SK-N-SH (cell line): ENCODE measurements around the gene UBAC2. TPM values are rescaled to one million over a fixed set of nuclear protein-coding genes. Genes with fewer than 3 reads are reported as not detected.

ENCODE experiments used
- CTCF ChIA-PET: fragments of 300-600, 350-600 bp; formaldehyde crosslinking; extraction: SDS; loops from one replicate; lab custom pipeline; 2021; lab: Yijun Ruan, JAX
- POLR2A ChIA-PET: fragments of 350-600 bp; sonication (Branson Sonifier 250); formaldehyde crosslinking; extraction: SDS; loops from one replicate; lab custom pipeline; 2020; ENCODE audit warnings: antibody characterized with exemption, inconsistent platforms; lab: Yijun Ruan, JAX
- DNase-seq: peaks from one replicate; pipeline ENCODE4 v3.0.0; 2012
- H2AFZ ChIP-seq: fragments of 200-600 bp; sonication (generic); 2 replicates; pipeline ENCODE4 v1.8.1; 2016; ENCODE audit warnings: antibody characterized with exemption, mild to moderate bottlenecking, low read depth
- H3F3A ChIP-seq: fragments of 200-600 bp; sonication (generic); replicated peaks from 2 replicates; pipeline ENCODE3; 2016; ENCODE audit warnings: antibody characterized with exemption, mild to moderate bottlenecking; ENCODE audit not compliant: insufficient read depth
- H3K27ac ChIP-seq, 2 experiments: fragments of 200-500 bp in 1 of 2; fragments of 200-600 bp in 1 of 2; sonication (Bioruptor generic) in 1 of 2; sonication (generic), shearing (Covaris generic) in 1 of 2; 2 replicates each; pipeline versions ENCODE4 v1.5.1 to v1.6.1; 2014 to 2016; ENCODE audit warnings: low read depth in 2 of 2, inconsistent platforms in 1 of 2, low read length in 1 of 2, mild to moderate bottlenecking in 1 of 2, mixed read lengths in 1 of 2
- H3K27me3 ChIP-seq: fragments of 200-600 bp; sonication (generic), shearing (Covaris generic); 2 replicates; pipeline ENCODE4 v1.6.1; 2016; ENCODE audit warnings: mixed run types; ENCODE audit not compliant: insufficient read depth
- H3K36me3 ChIP-seq, 2 experiments: fragments of 200-500 bp in 1 of 2; fragments of 200-600 bp in 1 of 2; sonication (Bioruptor generic) in 1 of 2; sonication (generic) in 1 of 2; replicated peaks in 1 of 2; 2 replicates each; pipeline versions ENCODE3 to v1.5.1; 2014 to 2016; ENCODE audit warnings: low read length in 1 of 2, mild to moderate bottlenecking in 1 of 2; ENCODE audit not compliant: insufficient read depth in 2 of 2, control insufficient read depth in 1 of 2
- H3K4me1 ChIP-seq, 2 experiments: fragments of 200-500 bp in 1 of 2; fragments of 200-600 bp in 1 of 2; sonication (Bioruptor generic) in 1 of 2; sonication (generic), shearing (Covaris generic) in 1 of 2; 2 replicates each; pipeline versions ENCODE4 v1.5.1 to v1.6.1; 2014 to 2016; ENCODE audit warnings: low read depth in 1 of 2, low read length in 1 of 2, mixed run types in 1 of 2; ENCODE audit not compliant: insufficient read depth in 2 of 2, control insufficient read depth in 1 of 2
- H3K4me2 ChIP-seq: fragments of 200-600 bp; sonication (generic), shearing (Covaris generic); 2 replicates; pipeline ENCODE4 v1.6.1; 2017; ENCODE audit warnings: mixed run types
- H3K4me3 ChIP-seq, 2 experiments: fragments of 200-500 bp in 1 of 2; fragments of 200-600 bp in 1 of 2; sonication (Bioruptor generic) in 1 of 2; sonication (generic), shearing (Covaris generic) in 1 of 2; 2 replicates each; pipeline versions ENCODE4 v1.5.1 to v1.8.1; 2014 to 2016; ENCODE audit warnings: low read depth in 2 of 2, inconsistent platforms in 1 of 2, low read length in 1 of 2, mild to moderate bottlenecking in 1 of 2, mixed read lengths in 1 of 2, moderate library complexity in 1 of 2
- H3K79me2 ChIP-seq: fragments of 200-600 bp; sonication (generic); 2 replicates; pipeline ENCODE4 v1.8.1; 2017; ENCODE audit warnings: mild to moderate bottlenecking; ENCODE audit not compliant: insufficient read depth
- H3K9ac ChIP-seq: fragments of 200-600 bp; sonication (generic); 2 replicates; pipeline ENCODE4 v1.6.1; 2017; ENCODE audit warnings: mixed run types
- H3K9me2 ChIP-seq: fragments of 200-600 bp; sonication (generic); 2 replicates; pipeline ENCODE4 v1.6.1; 2017; ENCODE audit warnings: mixed run types
- H3K9me3 ChIP-seq: fragments of 200-600 bp; sonication (generic); 2 replicates; pipeline ENCODE4 v1.6.1; 2017; ENCODE audit warnings: mixed run types, mild to moderate bottlenecking, moderate library complexity
- H4K20me1 ChIP-seq: fragments of 200-600 bp; sonication (generic); 2 replicates; pipeline ENCODE4 v1.6.1; 2017; ENCODE audit warnings: mild to moderate bottlenecking, mixed run types; ENCODE audit not compliant: insufficient read depth
- EP300 ChIP-seq, 2 experiments: IDR thresholded peaks; 2 replicates each; pipeline versions ENCODE4 v1.4.0 to v1.6.1; 2012; ENCODE audit warnings: borderline replicate concordance in 1 of 2, low read depth in 1 of 2, low read length in 1 of 2
- EZH2phosphoT487 ChIP-seq: fragments of 200-600 bp; sonication (generic); IDR thresholded peaks from 2 replicates; pipeline ENCODE4 v1.6.1; 2017; ENCODE audit warnings: low read depth, mixed run types, mild to moderate bottlenecking, antibody characterized with exemption, moderate library complexity, borderline replicate concordance
- FOXJ3 ChIP-seq: sonication (generic); formaldehyde crosslinking; IDR thresholded peaks from 2 replicates; pipeline ENCODE4 v1.5.1; 2020; ENCODE audit warnings: mild to moderate bottlenecking, missing genetic modification reagents
- GABPA ChIP-seq: IDR thresholded peaks from 2 replicates; pipeline ENCODE4 v1.4.0; 2012; ENCODE audit warnings: low read depth, mild to moderate bottlenecking
- NFIC ChIP-seq: IDR thresholded peaks from 2 replicates; pipeline ENCODE4 v1.4.0; 2012; ENCODE audit warnings: borderline replicate concordance
- RAD21 ChIP-seq: IDR thresholded peaks from 2 replicates; pipeline ENCODE4 v1.6.1; 2012; ENCODE audit warnings: mild to moderate bottlenecking, low read length
- RCOR1 ChIP-seq: fragments of 150-350 bp; IDR thresholded peaks from 2 replicates; pipeline ENCODE4 v1.6.1; 2017; ENCODE audit warnings: antibody characterized with exemption, low read length
- SMC3 ChIP-seq: IDR thresholded peaks from 2 replicates; pipeline ENCODE4 v1.6.1; 2012; ENCODE audit warnings: low read depth, low read length, improper control_type of control experiment
- TAF1 ChIP-seq: IDR thresholded peaks from 2 replicates; pipeline ENCODE4 v1.6.1; 2012; ENCODE audit warnings: low read depth, mild to moderate bottlenecking, low read length, moderate library complexity, borderline replicate concordance
- whole genome bisulfite sequencing: methylation state at CpG from one replicate; pipeline ENCODE4 v1.1.6; 2017; ENCODE audit warnings: low lambda C conversion rate; 5-methylcytosine and 5-hydroxymethylcytosine counted together
- polyA plus RNA-seq, 3 experiments: library from polyadenylated mRNA; depleted of rRNA; stranded (reverse); fragments of >200 nt; gene quantifications; 2 replicates each; pipeline ENCODE4 v1.2.3, GENCODE V29; 2012
- TF ChIP-seq, protein P1 (sequence below): fragments of 150-350 bp; IDR thresholded peaks from 2 replicates; pipeline ENCODE4 v1.6.1; 2017; ENCODE audit warnings: antibody characterized with exemption, low read length, low read depth, borderline replicate concordance
- TF ChIP-seq, protein P2 (sequence below): IDR thresholded peaks from 2 replicates; pipeline ENCODE4 v1.4.0; 2012; ENCODE audit warnings: low read depth, borderline replicate concordance
- TF ChIP-seq, protein P3 (sequence below): IDR thresholded peaks from 2 replicates; pipeline ENCODE4 v1.4.0; 2012; ENCODE audit warnings: low read depth, borderline replicate concordance

The UBAC2 gene
- polyA plus RNA-seq, 1 of the 3 experiments (the other 2 are of a cell fraction): 79.0 TPM

DNA sequence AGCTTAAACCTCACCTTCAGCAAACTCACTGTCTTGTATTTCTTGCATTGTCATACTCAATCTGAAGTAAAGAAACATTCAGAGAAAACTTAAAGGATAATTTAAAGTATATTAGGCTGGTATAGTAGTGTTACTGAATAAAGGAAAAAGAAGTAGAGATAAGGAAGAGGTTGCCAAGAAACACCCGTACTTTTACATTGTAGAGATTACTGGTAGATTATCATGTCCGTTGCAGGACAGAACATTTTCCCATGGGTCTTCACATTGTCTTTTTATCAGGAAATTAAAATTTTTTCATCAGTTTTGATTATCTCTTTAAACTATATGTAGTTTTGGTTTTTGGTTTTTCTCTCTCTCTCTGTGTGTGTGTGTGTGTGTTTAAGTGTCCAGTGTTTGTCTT, 126.5 kb downstream of the UBAC2 start (continued):
- TF ChIP-seq TAF1: no peak

DNA sequence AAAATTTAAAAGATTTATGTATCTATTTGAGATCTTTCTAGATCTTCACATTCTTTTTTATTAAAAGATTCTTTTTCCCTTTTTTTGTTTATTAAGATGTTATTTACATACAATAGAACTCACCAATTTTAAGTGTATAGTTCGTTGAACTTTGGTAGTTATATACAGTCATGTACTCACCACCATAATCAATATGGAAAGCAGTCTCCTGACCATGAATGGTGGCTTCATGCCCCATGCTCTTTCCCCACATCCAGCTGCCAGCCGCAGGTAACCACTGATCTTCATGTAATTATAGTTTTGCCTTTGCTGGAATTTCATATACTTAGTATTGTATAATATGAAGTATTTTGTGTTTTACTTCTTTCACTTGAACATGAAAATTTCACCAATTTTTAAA, 127.1 kb downstream of the UBAC2 start:
- no peak overlapping the region for H3K27ac ChIP-seq
- H3F3A ChIP-seq: peaks cover 12% of the 10 kb centered on the region
- TF ChIP-seq FOXJ3 (CRISPR knock-in tag): no peak
- TF ChIP-seq EP300 (IDR thresholded peaks at IDR 0.05; ENCODE audit: borderline replicate concordance in 1 of 2, low read depth in 1 of 2, low read length in 1 of 2): no peak
- no peak for TF ChIP-seq NFIC
- no peak for TF ChIP-seq SMC3
- TF ChIP-seq GABPA: no peak
- H3K27me3 ChIP-seq: no peaks in the 10 kb centered on the region
- no peak overlapping the region for H2AFZ ChIP-seq
- peaks cover 10% of the 10 kb centered on the region in 2 experiments; a peak in 3 of 4 replicates for H3K4me1 ChIP-seq
- no peak overlapping the region for H3K9ac ChIP-seq
- POLR2A ChIA-PET: no interaction called here
- DNase-seq: no peak
- no peaks in the 10 kb centered on the region for H3K9me2 ChIP-seq
- CTCF ChIA-PET: no interaction called here
- no peaks in the 10 kb centered on the region for H3K79me2 ChIP-seq
- 95% methylated on average over 2 of the region's 2 CpGs for WGBS
- H3K4me2 ChIP-seq: no peak overlapping the region
- no peak overlapping the region for H3K4me3 ChIP-seq
- H3K36me3 ChIP-seq: peaks cover 7 to 8% of the 10 kb centered on the region in 2 experiments
- H4K20me1 ChIP-seq: no peaks in the 10 kb centered on the region
- no peaks in the 10 kb centered on the region for H3K9me3 ChIP-seq

DNA sequence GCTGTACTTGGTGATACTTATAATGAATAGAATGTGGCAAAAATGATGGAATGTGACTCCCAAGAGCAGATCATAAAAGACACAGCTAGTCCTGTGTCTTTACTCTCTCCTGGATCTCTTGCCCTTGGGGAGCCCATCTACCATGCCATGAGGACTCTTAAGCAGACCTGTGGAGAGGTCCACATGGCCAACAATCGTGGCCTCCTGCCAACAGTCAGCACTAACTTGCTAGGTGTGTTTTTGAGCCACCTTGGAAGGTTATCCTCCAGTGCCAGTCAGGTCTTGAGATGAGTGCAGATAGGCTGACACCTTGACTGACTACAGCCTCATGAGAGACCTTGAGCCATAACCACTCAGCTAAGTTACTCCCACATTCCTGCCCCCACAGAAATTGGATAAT, 128.8 kb downstream of the UBAC2 start:
- Histone ChIP-seq H3K4me3 (no peak overlapping the region), H3K9me2 (no peaks in the 10 kb centered on the region), H3K9ac (no peak overlapping the region), H3K79me2 (no peaks in the 10 kb centered on the region), H3K9me3 (no peaks in the 10 kb centered on the region), H2AFZ (no peak overlapping the region), H3K4me1 (peaks cover 0 to 10% of the 10 kb centered on the region in 2 experiments; a peak in 2 of 4 replicates), H3K4me2 (no peak overlapping the region), H3K27me3 (no peaks in the 10 kb centered on the region), H3K27ac (no peak overlapping the region), H4K20me1 (no peaks in the 10 kb centered on the region), H3F3A (no peaks in the 10 kb centered on the region), H3K36me3 (peaks cover 7 to 8% of the 10 kb centered on the region in 2 experiments)
- TF ChIP-seq TAF1 (no peak), FOXJ3 (CRISPR knock-in tag) (no peak), EZH2phosphoT487 (no peak), RAD21 (no peak), RCOR1 (no peak)
- TF ChIP-seq, protein P1, sequence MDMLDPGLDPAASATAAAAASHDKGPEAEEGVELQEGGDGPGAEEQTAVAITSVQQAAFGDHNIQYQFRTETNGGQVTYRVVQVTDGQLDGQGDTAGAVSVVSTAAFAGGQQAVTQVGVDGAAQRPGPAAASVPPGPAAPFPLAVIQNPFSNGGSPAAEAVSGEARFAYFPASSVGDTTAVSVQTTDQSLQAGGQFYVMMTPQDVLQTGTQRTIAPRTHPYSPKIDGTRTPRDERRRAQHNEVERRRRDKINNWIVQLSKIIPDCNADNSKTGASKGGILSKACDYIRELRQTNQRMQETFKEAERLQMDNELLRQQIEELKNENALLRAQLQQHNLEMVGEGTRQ: no peak
- TF ChIP-seq, protein P2, sequence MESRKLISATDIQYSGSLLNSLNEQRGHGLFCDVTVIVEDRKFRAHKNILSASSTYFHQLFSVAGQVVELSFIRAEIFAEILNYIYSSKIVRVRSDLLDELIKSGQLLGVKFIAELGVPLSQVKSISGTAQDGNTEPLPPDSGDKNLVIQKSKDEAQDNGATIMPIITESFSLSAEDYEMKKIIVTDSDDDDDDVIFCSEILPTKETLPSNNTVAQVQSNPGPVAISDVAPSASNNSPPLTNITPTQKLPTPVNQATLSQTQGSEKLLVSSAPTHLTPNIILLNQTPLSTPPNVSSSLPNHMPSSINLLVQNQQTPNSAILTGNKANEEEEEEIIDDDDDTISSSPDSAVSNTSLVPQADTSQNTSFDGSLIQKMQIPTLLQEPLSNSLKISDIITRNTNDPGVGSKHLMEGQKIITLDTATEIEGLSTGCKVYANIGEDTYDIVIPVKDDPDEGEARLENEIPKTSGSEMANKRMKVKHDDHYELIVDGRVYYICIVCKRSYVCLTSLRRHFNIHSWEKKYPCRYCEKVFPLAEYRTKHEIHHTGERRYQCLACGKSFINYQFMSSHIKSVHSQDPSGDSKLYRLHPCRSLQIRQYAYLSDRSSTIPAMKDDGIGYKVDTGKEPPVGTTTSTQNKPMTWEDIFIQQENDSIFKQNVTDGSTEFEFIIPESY: no peak
- TF ChIP-seq, protein P3, sequence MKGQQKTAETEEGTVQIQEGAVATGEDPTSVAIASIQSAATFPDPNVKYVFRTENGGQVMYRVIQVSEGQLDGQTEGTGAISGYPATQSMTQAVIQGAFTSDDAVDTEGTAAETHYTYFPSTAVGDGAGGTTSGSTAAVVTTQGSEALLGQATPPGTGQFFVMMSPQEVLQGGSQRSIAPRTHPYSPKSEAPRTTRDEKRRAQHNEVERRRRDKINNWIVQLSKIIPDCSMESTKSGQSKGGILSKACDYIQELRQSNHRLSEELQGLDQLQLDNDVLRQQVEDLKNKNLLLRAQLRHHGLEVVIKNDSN: no peak
- DNase-seq: no peak
- ChIA-PET POLR2A (no interaction called here), CTCF (no interaction called here)
- whole genome bisulfite sequencing: 38% methylated on average over 1 of the region's 1 CpG
